ENCODE data around the gene PEX19.

PEX19 gene

DNA sequence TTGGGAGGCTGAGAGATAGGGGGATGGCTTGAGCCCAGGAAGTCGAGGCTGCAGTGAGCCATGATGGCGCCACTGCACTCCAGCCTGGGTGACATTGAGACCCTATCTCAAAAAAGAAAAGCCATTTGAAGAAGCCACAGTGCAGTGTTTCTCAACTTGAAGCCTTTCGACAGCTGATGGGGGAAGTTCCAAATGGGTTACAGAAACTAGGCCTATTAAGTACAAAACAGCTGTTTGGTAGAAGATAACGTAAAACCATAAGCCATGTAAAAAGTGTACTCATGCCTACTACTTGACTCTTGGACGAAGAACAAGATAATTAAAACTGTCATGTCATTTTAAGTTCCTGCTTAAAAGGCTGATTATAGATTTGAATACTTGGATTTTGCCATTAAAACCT lies 41.5 kb upstream of the PEX19 start:
- no peaks in the 10 kb centered on the region for H3K9me3 ChIP-seq (ENCODE audit: insufficient read depth, low read depth, low read length)
- H4K12ac ChIP-seq (ENCODE audit: low read depth, low read length): no peak overlapping the region
- H3K27ac ChIP-seq (ENCODE audit: low read depth, low read length): no peak overlapping the region
- no peaks in the 10 kb centered on the region for H3K79me1 ChIP-seq (ENCODE audit: low read length)
- no peak overlapping the region for H3K14ac ChIP-seq (ENCODE audit: low read length)
- no peak overlapping the region for H3K4me3 ChIP-seq (ENCODE audit: low read depth, low read length)
- H4K8ac ChIP-seq (ENCODE audit: low read depth, low read length): no peak overlapping the region
- H3K23ac ChIP-seq (ENCODE audit: low read length): no peak overlapping the region
- H2AK5ac ChIP-seq (ENCODE audit: low read length): no peak overlapping the region
- H3K79me2 ChIP-seq (ENCODE audit: control insufficient read depth, insufficient read depth, low read length, poor library complexity): no peaks in the 10 kb centered on the region
- H2AFZ ChIP-seq (ENCODE audit: insufficient read depth, low read length, poor library complexity): no peak overlapping the region
- no peaks in the 10 kb centered on the region for H3K4me1 ChIP-seq (ENCODE audit: control insufficient read depth in 1 of 2, insufficient read depth in 2 of 2, low read length in 2 of 2)
- no peak overlapping the region for H3K18ac ChIP-seq (ENCODE audit: low read length)
- peaks cover 36 to 48% of the 10 kb centered on the region in 2 experiments for H3K36me3 ChIP-seq (ENCODE audit: control insufficient read depth in 1 of 2, insufficient read depth in 2 of 2, low read length in 2 of 2)
- H3K4ac ChIP-seq (ENCODE audit: low read depth, low read length): no peak overlapping the region
- H2BK120ac ChIP-seq (ENCODE audit: insufficient read depth, low read length, poor library complexity): no peak overlapping the region
- WGBS (ENCODE audit: extremely low coverage, insufficient coverage, insufficient read length): no CpG with 5 or more reads among the region's 5 CpGs
- DNase-seq: no peak
- H4K91ac ChIP-seq (ENCODE audit: low read depth, low read length): no peak overlapping the region
- no peaks in the 10 kb centered on the region for H3K27me3 ChIP-seq (ENCODE audit: insufficient read depth, low read length)
- H2BK5ac ChIP-seq (ENCODE audit: low read depth, low read length, poor library complexity): no peak overlapping the region
- no peak overlapping the region for H2BK12ac ChIP-seq (ENCODE audit: low read length)
- H3K9ac ChIP-seq (ENCODE audit: low read length): no peak overlapping the region
- H3K4me2 ChIP-seq (ENCODE audit: low read length): no peak overlapping the region

DNA sequence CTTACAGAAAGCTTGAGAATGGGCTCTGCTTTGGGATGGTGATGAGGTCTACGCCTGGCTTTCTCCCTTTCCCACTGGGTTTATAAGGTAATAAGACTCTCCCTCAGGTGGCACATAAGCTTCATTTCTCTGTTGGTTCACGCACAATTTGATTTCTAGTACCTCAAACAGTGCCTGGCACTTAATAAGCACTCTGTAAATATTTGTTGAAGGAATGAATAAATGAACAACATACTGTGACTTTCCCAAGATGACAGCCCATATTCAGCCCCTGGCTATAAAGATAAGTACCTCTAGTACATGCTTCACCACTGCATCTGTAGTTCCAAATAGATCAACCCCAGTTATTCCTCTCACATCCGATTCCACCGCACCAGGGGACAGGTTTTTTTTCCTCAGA lies 40.3 kb upstream of the PEX19 start:
- Histone ChIP-seq H3K9me3 (ENCODE audit: insufficient read depth, low read depth, low read length) (no peaks in the 10 kb centered on the region), H3K4me3 (ENCODE audit: low read depth, low read length) (no peak overlapping the region), H2BK5ac (ENCODE audit: low read depth, low read length, poor library complexity) (no peak overlapping the region), H3K36me3 (ENCODE audit: control insufficient read depth in 1 of 2, insufficient read depth in 2 of 2, low read length in 2 of 2) (peaks cover 34 to 44% of the 10 kb centered on the region in 2 experiments), H3K27me3 (ENCODE audit: insufficient read depth, low read length) (no peaks in the 10 kb centered on the region), H3K4me1 (ENCODE audit: control insufficient read depth in 1 of 2, insufficient read depth in 2 of 2, low read length in 2 of 2) (no peaks in the 10 kb centered on the region), H3K4me2 (ENCODE audit: low read length) (no peak overlapping the region), H2AK5ac (ENCODE audit: low read length) (no peak overlapping the region), H3K14ac (ENCODE audit: low read length) (no peak overlapping the region), H3K4ac (ENCODE audit: low read depth, low read length) (no peak overlapping the region), H4K91ac (ENCODE audit: low read depth, low read length) (no peak overlapping the region), H3K79me2 (ENCODE audit: control insufficient read depth, insufficient read depth, low read length, poor library complexity) (no peaks in the 10 kb centered on the region), H2AFZ (ENCODE audit: insufficient read depth, low read length, poor library complexity) (no peak overlapping the region), H3K27ac (ENCODE audit: low read depth, low read length) (no peak overlapping the region), H3K23ac (ENCODE audit: low read length) (no peak overlapping the region), H4K8ac (ENCODE audit: low read depth, low read length) (no peak overlapping the region), H4K12ac (ENCODE audit: low read depth, low read length) (no peak overlapping the region), H2BK12ac (ENCODE audit: low read length) (no peak overlapping the region), H3K9ac (ENCODE audit: low read length) (no peak overlapping the region), H3K79me1 (ENCODE audit: low read length) (no peaks in the 10 kb centered on the region), H3K18ac (ENCODE audit: low read length) (no peak overlapping the region), H2BK120ac (ENCODE audit: insufficient read depth, low read length, poor library complexity) (no peak overlapping the region)
- no CpG with 5 or more reads among the region's 4 CpGs for WGBS (ENCODE audit: extremely low coverage, insufficient coverage, insufficient read length)
- DNase-seq: no peak

DNA sequence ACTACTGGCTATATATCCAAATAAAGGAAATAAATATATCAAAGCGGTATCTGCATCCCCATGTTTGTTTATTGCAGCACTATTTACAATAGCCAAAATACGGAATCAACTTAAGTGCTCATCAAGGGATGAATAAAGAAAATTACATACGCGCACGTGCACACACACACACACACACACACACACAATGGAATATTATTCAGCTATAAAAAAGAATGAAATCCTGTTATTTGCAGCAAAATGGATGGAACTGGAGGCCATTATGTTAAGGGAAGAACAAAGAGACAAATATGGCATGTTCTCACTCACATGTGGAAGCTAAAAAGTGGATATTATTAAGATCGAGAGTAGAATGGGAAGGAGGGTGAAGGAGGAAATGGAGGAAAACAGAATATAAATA lies 37.9 kb upstream of the PEX19 start:
- Histone ChIP-seq H3K9me3 (ENCODE audit: insufficient read depth, low read depth, low read length) (no peaks in the 10 kb centered on the region), H3K79me1 (ENCODE audit: low read length) (no peaks in the 10 kb centered on the region), H4K12ac (ENCODE audit: low read depth, low read length) (no peak overlapping the region)

DNA sequence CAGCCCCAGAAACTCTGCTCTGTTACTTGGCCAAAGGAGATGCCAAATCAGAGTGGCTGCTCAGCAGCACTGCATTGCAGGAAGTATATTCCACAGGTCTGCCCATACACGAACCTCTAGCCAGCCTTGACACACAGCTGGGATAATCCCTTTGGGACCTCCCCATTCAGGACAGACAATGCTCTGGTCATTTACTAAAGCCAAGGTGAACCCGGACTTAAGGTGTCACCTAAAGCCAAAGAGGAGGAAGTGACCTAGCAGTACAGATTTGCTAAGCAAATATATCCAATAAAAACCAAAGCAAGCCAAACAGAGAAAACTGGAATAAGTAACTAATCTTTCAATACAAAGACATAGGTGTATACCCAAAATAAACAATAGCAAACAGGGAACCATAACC lies 30.4 kb upstream of the PEX19 start:
- H3K4me3 ChIP-seq (ENCODE audit: low read depth, low read length): no peak overlapping the region
- no peak overlapping the region for H3K14ac ChIP-seq (ENCODE audit: low read length)

More for the DNA sequence above, 37.9 kb upstream of the PEX19 start:
- Histone ChIP-seq H4K8ac (ENCODE audit: low read depth, low read length) (no peak overlapping the region), H2AFZ (ENCODE audit: insufficient read depth, low read length, poor library complexity) (no peak overlapping the region), H3K4me3 (ENCODE audit: low read depth, low read length) (no peak overlapping the region), H3K79me2 (ENCODE audit: control insufficient read depth, insufficient read depth, low read length, poor library complexity) (no peaks in the 10 kb centered on the region), H2BK12ac (ENCODE audit: low read length) (no peak overlapping the region), H3K9ac (ENCODE audit: low read length) (no peak overlapping the region), H3K14ac (ENCODE audit: low read length) (no peak overlapping the region), H2AK5ac (ENCODE audit: low read length) (no peak overlapping the region), H3K36me3 (ENCODE audit: control insufficient read depth in 1 of 2, insufficient read depth in 2 of 2, low read length in 2 of 2) (peaks cover 27 to 32% of the 10 kb centered on the region in 2 experiments), H3K18ac (ENCODE audit: low read length) (no peak overlapping the region), H3K27ac (ENCODE audit: low read depth, low read length) (no peak overlapping the region), H3K27me3 (ENCODE audit: insufficient read depth, low read length) (no peaks in the 10 kb centered on the region), H3K4me2 (ENCODE audit: low read length) (no peak overlapping the region), H3K23ac (ENCODE audit: low read length) (no peak overlapping the region), H3K4ac (ENCODE audit: low read depth, low read length) (no peak overlapping the region), H2BK5ac (ENCODE audit: low read depth, low read length, poor library complexity) (no peak overlapping the region), H4K91ac (ENCODE audit: low read depth, low read length) (no peak overlapping the region), H3K4me1 (ENCODE audit: control insufficient read depth in 1 of 2, insufficient read depth in 2 of 2, low read length in 2 of 2) (no peaks in the 10 kb centered on the region), H2BK120ac (ENCODE audit: insufficient read depth, low read length, poor library complexity) (no peak overlapping the region)
- DNase-seq: no peak
- WGBS (ENCODE audit: extremely low coverage, insufficient coverage, insufficient read length): no CpG with 5 or more reads among the region's 6 CpGs

More for the DNA sequence above, 30.4 kb upstream of the PEX19 start:
- Histone ChIP-seq H3K9ac (ENCODE audit: low read length) (no peak overlapping the region), H3K4me2 (ENCODE audit: low read length) (no peak overlapping the region), H2BK12ac (ENCODE audit: low read length) (no peak overlapping the region), H3K79me1 (ENCODE audit: low read length) (no peaks in the 10 kb centered on the region), H4K8ac (ENCODE audit: low read depth, low read length) (no peak overlapping the region), H2BK120ac (ENCODE audit: insufficient read depth, low read length, poor library complexity) (no peak overlapping the region), H2AFZ (ENCODE audit: insufficient read depth, low read length, poor library complexity) (no peak overlapping the region), H3K27ac (ENCODE audit: low read depth, low read length) (no peak overlapping the region), H3K27me3 (ENCODE audit: insufficient read depth, low read length) (no peaks in the 10 kb centered on the region), H4K91ac (ENCODE audit: low read depth, low read length) (no peak overlapping the region), H2BK5ac (ENCODE audit: low read depth, low read length, poor library complexity) (no peak overlapping the region), H3K23ac (ENCODE audit: low read length) (peak overlapping the region; percentile 37), H3K18ac (ENCODE audit: low read length) (no peak overlapping the region), H3K4ac (ENCODE audit: low read depth, low read length) (no peak overlapping the region), H3K79me2 (ENCODE audit: control insufficient read depth, insufficient read depth, low read length, poor library complexity) (no peaks in the 10 kb centered on the region), H2AK5ac (ENCODE audit: low read length) (no peak overlapping the region), H3K4me1 (ENCODE audit: control insufficient read depth in 1 of 2, insufficient read depth in 2 of 2, low read length in 2 of 2) (no peaks in the 10 kb centered on the region), H3K36me3 (ENCODE audit: control insufficient read depth in 1 of 2, insufficient read depth in 2 of 2, low read length in 2 of 2) (peaks cover 31 to 45% of the 10 kb centered on the region in 2 experiments), H4K12ac (ENCODE audit: low read depth, low read length) (no peak overlapping the region), H3K9me3 (ENCODE audit: insufficient read depth, low read depth, low read length) (no peaks in the 10 kb centered on the region)
- no CpG with 5 or more reads among the region's 2 CpGs for WGBS (ENCODE audit: extremely low coverage, insufficient coverage, insufficient read length)
- no peak for DNase-seq
